ENCODE measurements around the gene MCMBP.
"Not testable (repeated sequence)": the region's sequence is repeated elsewhere in the genome, so short reads cannot be mapped to it uniquely, and the experiment has no call there.

The MCMBP gene

GRCh38 chr10:119832951-119833350, 39.7 kb downstream of the MCMBP start:
- DNase-seq (ENCODE audit: low read depth, low spot score) = no peak

GRCh38 chr10:119831656-119832055, 41.0 kb downstream of the MCMBP start:
- DNase-seq (ENCODE audit: low read depth, low spot score) = no peak

GRCh38 chr10:119830851-119831250, 41.8 kb downstream of the MCMBP start:
- DNase-seq (ENCODE audit: low read depth, low spot score) = no peak

GRCh38 chr10:119829429-119829828, 43.2 kb downstream of the MCMBP start:
- peak; percentile 25 for DNase-seq (ENCODE audit: low read depth, low spot score)

GRCh38 chr10:119827430-119827829, 45.2 kb downstream of the MCMBP start:
- no peak for DNase-seq (ENCODE audit: low read depth, low spot score)

DNA sequence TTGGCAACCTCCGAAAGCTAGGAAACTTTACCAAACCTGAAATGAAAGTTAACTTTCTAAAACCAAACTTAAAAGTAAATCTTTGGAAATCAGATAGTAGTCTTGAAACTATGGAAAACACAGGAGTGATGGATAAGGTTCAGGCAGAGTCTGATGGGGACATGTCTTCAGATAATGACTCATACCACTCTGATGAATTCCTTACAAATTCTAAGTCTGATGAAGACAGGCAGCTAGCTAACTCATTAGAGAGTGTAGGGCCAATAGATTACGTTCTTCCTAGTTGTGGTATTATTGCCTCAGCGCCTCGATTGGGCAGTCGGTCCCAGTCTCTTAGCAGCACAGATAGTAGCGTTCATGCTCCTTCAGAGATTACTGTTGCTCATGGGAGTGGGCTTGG, 45.9 kb downstream of the MCMBP start:
- no peak for DNase-seq (ENCODE audit: low read depth, low spot score)

- no peak for DNase-seq (ENCODE audit: low read depth, low spot score)
These were observed 48.3 kb downstream of the MCMBP start for GRCh38 chr10:119824299-119824698.

- DNase-seq (ENCODE audit: low read depth, low spot score) = no peak
These were observed 51.5 kb downstream of the MCMBP start for GRCh38 chr10:119821182-119821581.

GRCh38 chr10:119818889-119819270, 53.8 kb downstream of the MCMBP start:
- no peak for DNase-seq (ENCODE audit: low read depth, low spot score)

GRCh38 chr10:119817991-119818888, 54.4 kb downstream of the MCMBP start:
- DNase-seq (ENCODE audit: low read depth, low spot score) = peak; percentile 98

- DNase-seq (ENCODE audit: low read depth, low spot score) = no peak
These were observed 57.0 kb downstream of the MCMBP start for GRCh38 chr10:119815671-119816070.

GRCh38 chr10:119812684-119813083, 60.0 kb downstream of the MCMBP start:
- no peak for DNase-seq (ENCODE audit: low read depth, low spot score)

DNA sequence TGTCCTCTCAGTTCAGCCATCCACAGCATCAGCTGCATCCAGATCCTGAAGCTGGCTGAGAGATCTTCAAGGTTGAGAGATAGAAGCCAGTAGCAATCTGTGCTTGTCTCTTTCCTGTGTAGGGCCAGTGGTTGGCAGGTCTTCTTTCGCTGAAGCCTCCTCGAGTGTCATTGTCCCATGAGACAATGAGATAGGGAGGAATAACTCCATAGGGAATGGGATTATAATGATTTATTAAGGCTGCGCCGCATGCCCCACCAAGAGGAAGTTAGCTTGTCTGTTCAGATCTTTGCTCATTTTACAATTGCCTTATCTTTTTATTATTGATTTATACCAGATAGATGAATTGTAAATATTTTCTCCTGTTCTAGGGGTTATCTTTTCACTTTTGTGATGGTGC, 61.5 kb downstream of the MCMBP start:
- no peak for DNase-seq (ENCODE audit: low read depth, low spot score)

DNA sequence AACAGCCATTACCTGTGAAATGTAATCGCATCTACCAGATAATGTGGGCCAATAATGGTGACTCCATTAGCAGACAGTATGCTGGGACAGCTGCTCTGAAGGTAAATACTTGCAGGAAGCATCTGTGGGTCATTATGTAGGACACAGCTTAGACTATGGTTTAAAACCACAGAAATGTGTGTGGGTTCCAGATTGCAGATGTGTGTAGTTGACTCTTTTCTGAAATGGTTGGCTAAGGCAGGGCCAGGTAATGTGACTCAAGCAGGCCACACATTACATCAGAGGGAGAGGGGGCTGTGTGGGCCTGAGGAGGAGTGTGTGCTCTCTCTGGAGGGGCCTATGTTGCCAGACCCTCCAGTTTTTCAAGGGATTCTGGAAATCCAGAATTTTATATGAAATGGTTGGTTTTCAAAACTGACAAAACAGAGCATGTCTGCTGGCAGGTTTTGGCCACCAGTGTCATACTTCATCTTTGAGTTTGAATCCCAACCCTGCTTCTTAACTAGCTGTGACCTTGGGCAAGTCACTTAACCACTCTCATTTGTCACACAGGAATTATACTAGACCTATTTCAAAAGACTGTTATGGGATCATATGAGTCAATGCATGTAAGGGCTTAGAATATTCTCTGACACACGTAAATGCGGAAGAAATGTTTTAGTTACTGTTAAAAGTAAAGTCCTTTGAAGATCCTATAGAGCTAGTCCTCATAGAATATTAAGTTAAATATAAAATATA, 64.5 kb downstream of the MCMBP start:
- DNase-seq (ENCODE audit: low read depth, low spot score) = no peak

- no peak for DNase-seq (ENCODE audit: low read depth, low spot score)
These were observed 66.1 kb downstream of the MCMBP start for GRCh38 chr10:119806334-119807130.

DNA sequence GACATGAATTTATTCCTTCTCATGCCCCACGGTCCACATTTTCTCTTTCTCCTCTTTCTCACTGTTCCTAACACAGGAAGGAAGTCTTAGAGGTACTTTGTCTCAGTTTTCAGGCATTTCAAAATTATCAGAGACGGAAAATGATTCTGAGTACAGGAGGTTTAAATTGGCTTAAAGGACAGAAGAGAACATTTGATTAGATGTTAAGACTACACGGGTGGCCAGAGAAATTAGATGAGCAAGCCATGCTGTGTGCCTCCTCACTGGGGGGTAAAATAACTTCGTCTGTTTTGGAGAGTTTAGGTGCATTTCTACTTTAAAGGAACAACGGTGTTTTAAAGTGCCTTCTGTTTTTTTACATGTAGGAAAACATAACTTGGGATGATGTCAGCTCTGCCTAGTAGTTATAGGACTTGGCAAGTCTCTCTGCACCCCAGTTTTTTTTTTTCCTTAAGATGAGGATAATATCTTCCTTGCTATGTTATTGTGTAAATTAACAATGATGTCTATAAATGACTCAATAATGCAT, 66.9 kb downstream of the MCMBP start:
- no peak for DNase-seq (ENCODE audit: low read depth, low spot score)

DNA sequence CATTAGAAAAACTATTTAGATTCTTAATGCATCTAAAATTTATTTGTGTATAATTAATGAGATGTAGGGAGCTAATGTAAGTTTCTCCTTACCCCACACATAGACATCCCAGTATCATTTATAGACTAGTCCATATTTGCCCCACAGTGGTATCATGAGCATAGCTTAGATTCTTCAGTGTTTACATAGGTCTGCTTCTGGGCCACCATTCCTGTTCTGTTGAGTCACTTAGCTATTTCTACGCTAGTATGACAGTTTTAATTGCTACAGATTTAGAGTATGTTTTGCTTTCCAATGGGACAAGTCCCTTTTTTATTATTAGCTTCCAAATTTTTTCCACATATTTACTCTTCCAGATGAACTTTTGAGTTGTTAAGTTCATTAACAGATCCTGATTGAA, 69.4 kb downstream of the MCMBP start:
- no peak for DNase-seq (ENCODE audit: low read depth, low spot score)

- DNase-seq (ENCODE audit: low read depth, low spot score) = no peak
These were observed 70.6 kb downstream of the MCMBP start for GRCh38 chr10:119801998-119802538.

GRCh38 chr10:119801176-119801575, 71.5 kb downstream of the MCMBP start:
- no peak for DNase-seq (ENCODE audit: low read depth, low spot score)

DNA sequence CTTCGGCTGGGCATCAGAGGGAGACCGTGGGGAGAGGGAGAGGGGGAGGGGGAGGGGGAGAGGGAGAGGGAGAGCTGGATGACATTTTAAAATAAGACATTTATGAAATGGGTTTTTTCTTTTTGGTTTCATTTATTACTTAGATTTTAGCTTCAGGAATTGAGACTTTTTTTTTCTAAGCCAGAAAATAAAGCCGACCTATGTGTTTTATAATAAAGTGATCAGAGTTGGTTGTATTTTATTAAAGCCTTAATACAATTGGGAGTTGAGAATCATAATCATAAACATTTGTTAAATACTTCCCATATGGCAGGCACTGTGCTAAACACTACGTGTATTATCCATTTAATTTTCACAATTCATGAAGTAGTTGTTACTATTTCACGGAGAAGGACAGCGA, 76.6 kb downstream of the MCMBP start:
- DNase-seq (ENCODE audit: low read depth, low spot score) = no peak

DNA sequence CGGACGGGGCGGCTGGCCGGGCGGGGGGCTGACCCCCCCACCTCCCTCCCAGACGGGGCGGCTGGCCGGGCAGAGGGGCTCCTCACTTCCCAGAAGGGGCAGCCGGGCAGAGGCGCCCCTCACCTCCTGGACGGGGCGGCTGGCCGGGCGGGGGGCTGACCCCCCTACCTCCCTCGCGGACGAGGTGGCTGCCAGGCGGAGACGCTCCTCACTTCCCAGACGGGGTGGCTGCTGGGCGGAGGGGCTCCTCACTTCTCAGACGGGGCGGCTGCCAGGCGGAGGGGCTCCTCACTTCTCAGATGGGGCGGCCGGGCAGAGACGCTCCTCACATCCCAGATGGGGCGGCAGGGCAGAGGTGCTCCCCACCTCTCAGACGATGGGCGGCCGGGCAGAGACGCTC, 77.5 kb downstream of the MCMBP start:
- not testable (repeated sequence) for DNase-seq (ENCODE audit: low read depth, low spot score)
